Middle frontal gyrus (tissue), 1 donor: ENCODE results near the gene PPP1R15B.

ENCODE experiments used
- DNase-seq: peaks from one replicate; pipeline ENCODE4 v3.0.0-alpha.2; 2015; ENCODE audit warnings: low spot score; ENCODE audit errors: extremely low spot score

PPP1R15B gene

GRCh38 chr1:204420039-204421004 is 8.7 kb upstream of the PPP1R15B start:
- DNase-seq = no peak

DNA sequence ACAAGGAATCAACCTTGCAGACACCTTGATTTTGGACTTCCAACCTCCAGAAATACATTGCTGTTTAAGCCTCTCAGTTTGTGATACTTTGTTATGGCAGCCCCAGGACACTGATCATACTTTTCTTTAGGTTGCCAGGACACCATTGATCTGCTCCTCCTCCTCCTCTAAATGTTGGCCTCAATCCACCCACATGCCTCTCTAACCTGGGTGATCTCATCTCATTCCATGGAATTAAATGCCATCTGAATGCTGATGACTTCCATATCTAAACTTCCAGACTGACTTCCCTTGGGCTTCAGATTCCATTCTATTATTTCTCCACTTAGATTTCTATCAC is 7.4 kb upstream of the PPP1R15B start:
- no peak for DNase-seq

DNA sequence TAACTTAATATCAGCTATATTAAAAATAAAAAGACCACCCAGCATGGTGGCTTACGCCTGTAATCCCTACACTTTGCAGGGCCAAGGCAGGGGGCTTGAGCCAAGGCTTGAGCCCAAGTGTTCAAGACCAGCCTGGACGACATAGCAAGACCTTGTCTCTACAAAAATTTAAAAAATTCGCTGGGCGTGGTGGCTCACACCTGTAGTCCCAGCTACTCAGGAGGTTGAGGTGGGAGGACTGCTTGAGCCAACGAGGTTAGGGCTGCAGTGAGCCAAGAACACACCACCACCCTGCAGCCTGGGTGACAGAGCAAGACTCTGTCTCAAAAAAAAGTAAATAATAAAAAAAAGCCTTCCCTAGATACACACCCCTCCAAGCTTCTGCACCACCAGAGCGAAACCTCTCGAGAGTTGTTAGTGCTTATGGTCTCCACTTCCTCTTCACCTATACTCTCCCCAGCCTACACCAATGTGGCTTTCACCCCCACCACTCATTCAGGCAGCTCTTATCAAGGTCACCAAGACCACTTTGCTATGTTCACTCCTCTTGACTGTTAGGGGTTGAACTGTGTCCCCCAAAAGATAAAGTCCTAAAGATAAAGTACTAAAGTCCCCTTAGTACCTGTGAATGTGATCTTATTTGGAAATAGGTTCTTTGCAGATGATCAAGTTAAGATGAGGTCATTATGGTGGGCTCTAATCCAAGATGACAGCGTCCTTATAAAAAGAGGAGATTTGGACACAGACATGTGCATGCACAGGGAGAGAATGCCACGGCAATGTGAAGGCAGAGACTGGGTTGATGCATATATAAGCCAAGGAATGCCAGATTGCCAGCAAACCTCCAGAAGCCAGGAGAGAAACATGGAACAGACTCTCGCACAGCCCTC is 6.8 kb upstream of the PPP1R15B start:
- DNase-seq = no peak

GRCh38 chr1:204417074-204417997 is 5.7 kb upstream of the PPP1R15B start:
- no peak for DNase-seq

- no peak for DNase-seq
These were observed 5.0 kb upstream of the PPP1R15B start for GRCh38 chr1:204416589-204417073.

GRCh38 chr1:204415351-204415750 is 3.7 kb upstream of the PPP1R15B start:
- no peak for DNase-seq

- DNase-seq = no peak
These were observed 2.4 kb upstream of the PPP1R15B start for GRCh38 chr1:204414016-204414415.

DNA sequence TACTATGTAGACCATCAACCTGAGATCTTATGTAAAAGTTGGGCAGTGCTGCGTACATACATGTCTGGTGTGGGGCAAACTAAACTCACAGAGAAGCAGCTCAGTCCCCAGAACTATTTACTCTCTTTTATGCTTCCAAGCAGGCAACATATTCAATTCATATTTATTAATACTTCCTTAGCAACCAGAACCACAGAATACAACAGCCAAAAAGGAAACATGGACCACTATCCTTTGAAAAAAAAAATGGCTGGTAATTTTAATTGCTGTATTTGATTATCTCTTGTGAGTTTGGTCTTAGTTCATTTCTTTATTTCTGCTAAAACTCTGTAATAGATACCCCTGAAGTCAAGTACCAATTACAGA is 1.5 kb upstream of the PPP1R15B start:
- DNase-seq = no peak

DNA sequence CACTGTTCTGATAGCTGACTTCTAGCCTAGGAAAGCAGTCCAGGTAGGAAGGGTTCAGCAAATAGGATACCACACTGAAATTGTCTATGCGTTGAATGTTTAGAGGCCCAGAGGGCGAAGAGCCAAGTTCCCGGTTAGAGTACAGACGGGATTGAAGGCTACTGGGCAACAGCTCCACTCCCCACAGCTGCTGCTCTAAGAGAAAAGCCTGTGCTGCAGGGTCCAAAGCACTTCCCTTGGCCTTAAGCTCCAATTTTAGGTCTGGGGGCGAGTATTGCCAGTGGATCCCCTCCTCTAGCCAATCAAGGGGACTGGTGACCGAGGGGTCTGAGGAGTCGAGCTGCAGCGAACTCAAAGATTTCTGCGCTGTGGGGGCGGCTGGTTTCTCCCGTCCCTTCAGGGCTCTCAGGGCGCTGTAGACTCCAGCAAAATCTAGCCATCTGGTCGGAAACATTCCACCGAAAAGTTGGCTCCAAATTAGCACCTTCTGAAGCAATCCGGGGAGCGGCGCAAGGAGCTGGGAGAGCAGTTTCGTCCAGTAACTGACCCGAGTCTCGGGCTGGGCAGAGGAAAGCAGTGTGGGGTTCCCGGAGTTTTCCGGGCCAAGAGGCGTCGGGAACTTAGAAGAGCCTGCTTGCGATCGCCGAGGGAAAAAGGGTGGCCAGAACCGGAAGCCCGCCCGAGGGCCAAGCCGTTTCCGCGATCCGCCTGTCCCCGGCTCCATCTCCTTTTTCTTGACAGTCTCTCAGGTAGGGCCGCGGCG is 748 bp downstream of the PPP1R15B start:
- DNase-seq = no peak

- DNase-seq = no peak
These were observed 1.6 kb downstream of the PPP1R15B start for GRCh38 chr1:204409836-204410687.

DNA sequence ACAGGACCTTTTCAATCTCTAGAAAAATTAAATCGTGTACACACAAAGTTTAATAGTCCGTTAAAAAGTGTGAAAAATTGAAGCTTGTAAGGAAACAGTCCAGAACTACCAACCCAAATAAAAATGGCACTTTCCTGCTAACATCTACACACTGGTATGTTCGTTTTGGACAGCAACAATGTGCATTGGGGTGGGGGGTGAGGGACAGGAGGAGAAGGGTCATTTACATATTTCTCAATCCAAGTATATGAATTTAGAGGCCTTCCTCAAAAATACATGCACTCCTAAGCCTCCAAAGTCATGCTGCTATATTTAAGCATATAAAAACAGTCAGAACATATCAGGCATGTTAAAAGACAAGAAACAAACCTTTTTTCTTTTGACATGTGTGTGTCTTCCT is 2.5 kb downstream of the PPP1R15B start:
- no peak for DNase-seq

- DNase-seq = no peak
These were observed 3.0 kb downstream of the PPP1R15B start for GRCh38 chr1:204408602-204409001.

- DNase-seq = peak; percentile 48
These were observed 3.5 kb downstream of the PPP1R15B start for GRCh38 chr1:204408074-204408507.

DNA sequence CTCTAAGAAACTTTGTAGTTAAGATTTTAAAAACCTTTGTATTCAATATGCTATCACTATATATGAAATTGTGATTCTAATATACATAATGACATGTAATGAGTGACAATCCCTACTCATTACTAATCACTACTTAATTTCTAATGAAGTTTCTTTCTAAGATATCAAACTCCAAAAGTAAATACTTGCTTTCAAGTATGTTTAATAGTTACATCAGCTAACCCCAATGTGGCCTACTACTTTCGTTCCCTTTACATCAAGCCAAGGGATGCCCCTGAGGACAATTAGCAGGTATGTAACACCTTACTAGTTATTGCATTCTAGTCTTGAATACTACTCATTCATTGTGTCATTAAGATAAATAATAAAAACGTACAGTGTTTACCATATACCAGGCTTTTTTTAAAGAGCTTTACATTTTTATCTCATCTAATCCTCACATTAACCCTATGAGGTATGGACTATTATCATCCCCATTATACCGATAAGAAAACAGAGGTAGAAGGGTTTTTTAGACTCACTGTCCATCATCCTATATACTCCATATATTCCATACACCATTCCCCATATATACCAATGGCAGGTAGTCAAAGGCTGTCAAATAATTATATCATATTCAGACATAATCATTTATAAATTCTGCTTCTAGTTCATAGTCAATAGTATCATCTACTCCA is 4.2 kb downstream of the PPP1R15B start:
- no peak for DNase-seq

- DNase-seq = no peak
These were observed 5.0 kb downstream of the PPP1R15B start for GRCh38 chr1:204406621-204407020.

- DNase-seq = no peak
These were observed 5.6 kb downstream of the PPP1R15B start for GRCh38 chr1:204405988-204406387.

DNA sequence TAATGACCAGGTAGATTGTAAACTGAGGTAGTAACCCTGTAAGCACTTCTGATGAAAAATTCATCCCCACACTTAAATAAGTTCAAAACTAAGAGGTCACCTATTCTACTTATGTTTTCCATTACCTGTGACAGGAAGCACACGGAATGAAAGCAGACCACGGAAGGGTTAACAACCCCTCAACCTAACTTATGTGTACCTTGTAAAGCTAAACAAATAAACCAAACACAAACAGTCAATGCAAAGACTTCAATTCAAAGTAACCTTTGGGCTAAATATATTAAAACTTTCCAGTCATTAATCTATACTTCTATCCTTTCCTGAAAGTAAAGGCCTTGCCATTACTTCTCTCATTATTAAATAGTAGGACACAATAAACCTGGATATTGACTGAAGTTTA is 7.0 kb downstream of the PPP1R15B start:
- no peak for DNase-seq

GRCh38 chr1:204402391-204402790 is 9.2 kb downstream of the PPP1R15B start:
- no peak for DNase-seq

DNA sequence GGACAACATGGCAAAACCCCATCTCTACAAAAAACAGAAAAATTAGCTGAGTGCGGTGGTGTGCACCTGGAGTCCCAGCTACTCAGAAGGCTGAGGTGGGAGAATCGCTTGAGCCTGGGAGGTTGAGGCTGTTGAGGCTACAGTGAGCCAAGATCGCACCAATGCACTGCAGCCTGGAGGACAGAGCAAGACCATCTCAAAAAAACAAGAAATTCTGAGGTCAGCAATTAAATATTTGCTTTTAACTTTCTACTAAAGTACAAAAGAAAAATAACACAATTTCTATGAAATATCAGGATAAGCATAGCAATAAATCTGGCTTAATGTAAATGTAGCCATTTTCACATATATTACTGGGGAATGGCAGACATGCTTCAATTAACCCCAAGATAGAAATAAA is 9.9 kb downstream of the PPP1R15B start:
- DNase-seq = no peak
